Measurements from ENCODE around the gene MED13L.

DNA sequence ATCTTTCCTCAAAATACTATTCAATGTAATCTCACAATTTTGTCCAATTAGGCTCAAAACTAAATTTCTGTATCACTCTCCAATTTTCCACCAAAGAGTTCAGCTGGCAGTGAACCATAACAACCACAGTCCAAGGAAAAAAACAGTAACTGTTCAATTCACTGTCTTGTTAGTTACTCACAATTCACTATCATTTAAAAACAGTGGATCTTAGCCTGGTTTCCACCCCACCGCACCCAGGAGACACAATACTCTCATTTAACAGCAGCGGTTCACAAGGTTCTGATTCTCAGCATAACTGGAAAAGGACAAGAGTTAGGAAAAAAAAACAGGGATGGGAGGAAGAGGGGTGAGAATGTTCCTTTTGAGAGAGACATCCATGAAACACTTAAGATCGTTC is 40.5 kb downstream of the MED13L start:
- no peak for TF ChIP-seq EZH2 (IDR thresholded peaks at IDR 0.05; ENCODE audit: borderline replicate concordance, low read depth, low read length, severe bottlenecking)
- TF ChIP-seq, protein P1, sequence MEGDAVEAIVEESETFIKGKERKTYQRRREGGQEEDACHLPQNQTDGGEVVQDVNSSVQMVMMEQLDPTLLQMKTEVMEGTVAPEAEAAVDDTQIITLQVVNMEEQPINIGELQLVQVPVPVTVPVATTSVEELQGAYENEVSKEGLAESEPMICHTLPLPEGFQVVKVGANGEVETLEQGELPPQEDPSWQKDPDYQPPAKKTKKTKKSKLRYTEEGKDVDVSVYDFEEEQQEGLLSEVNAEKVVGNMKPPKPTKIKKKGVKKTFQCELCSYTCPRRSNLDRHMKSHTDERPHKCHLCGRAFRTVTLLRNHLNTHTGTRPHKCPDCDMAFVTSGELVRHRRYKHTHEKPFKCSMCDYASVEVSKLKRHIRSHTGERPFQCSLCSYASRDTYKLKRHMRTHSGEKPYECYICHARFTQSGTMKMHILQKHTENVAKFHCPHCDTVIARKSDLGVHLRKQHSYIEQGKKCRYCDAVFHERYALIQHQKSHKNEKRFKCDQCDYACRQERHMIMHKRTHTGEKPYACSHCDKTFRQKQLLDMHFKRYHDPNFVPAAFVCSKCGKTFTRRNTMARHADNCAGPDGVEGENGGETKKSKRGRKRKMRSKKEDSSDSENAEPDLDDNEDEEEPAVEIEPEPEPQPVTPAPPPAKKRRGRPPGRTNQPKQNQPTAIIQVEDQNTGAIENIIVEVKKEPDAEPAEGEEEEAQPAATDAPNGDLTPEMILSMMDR (IDR thresholded peaks at IDR 0.05; ENCODE audit: extremely low read depth in 1 of 2, insufficient read depth in 1 of 2, low read depth in 1 of 2, low read length in 2 of 2) = no peak
